GM10847 (cell line): ENCODE data around the gene CNPY3.

Experiments
- POLR2A ChIP-seq: IDR thresholded peaks from 2 replicates; pipeline ENCODE4 v1.6.1; 2011; ENCODE audit not compliant: insufficient read length; ENCODE audit errors: extremely low read depth

The CNPY3 gene

GRCh38 chr6:42915732-42916131, 13.5 kb upstream of the CNPY3 start, which contains the start of gene PTCRA:
Gene PTCRA (plus strand): TSS chr6:42916053. CDS start chr6:42916070, 17 bp downstream.
- TF ChIP-seq POLR2A: no peak

- TF ChIP-seq POLR2A: no peak
These were observed 13.0 kb upstream of the CNPY3 start for GRCh38 chr6:42916288-42916687.

- no peak for TF ChIP-seq POLR2A
These were observed 7.5 kb upstream of the CNPY3 start for GRCh38 chr6:42921801-42922200.

- TF ChIP-seq POLR2A: no peak
These were observed 5.6 kb upstream of the CNPY3 start for GRCh38 chr6:42923666-42924065.

GRCh38 chr6:42925248-42925857, 3.9 kb upstream of the CNPY3 start:
- TF ChIP-seq POLR2A: no peak

- TF ChIP-seq POLR2A: no peak
These were observed 611 bp downstream of the CNPY3 start for GRCh38 chr6:42929821-42930360.

- no peak for TF ChIP-seq POLR2A
These were observed 3.1 kb downstream of the CNPY3 start for GRCh38 chr6:42932412-42932811.

- no peak for TF ChIP-seq POLR2A
These were observed 3.9 kb downstream of the CNPY3 start for GRCh38 chr6:42933205-42933604.

- no peak for TF ChIP-seq POLR2A
These were observed 6.0 kb downstream of the CNPY3 start for GRCh38 chr6:42935322-42935721.

GRCh38 chr6:42936398-42936797, 7.1 kb downstream of the CNPY3 start:
- no peak for TF ChIP-seq POLR2A

- no peak for TF ChIP-seq POLR2A
These were observed 8.5 kb downstream of the CNPY3 start for GRCh38 chr6:42937548-42938427.

GRCh38 chr6:42938428-42938796, 9.1 kb downstream of the CNPY3 start:
- no peak for TF ChIP-seq POLR2A

- TF ChIP-seq POLR2A: no peak
These were observed 9.9 kb downstream of the CNPY3 start for GRCh38 chr6:42938987-42939809.

- no peak for TF ChIP-seq POLR2A
These were observed 10.5 kb downstream of the CNPY3 start for GRCh38 chr6:42939810-42940167.

- TF ChIP-seq POLR2A: no peak
These were observed 11.3 kb downstream of the CNPY3 start for GRCh38 chr6:42940493-42941045.
